GM12878 (cell line): ENCODE measurements around the gene RPL7L1. TPM values are rescaled to one million over a fixed set of nuclear protein-coding genes. Genes with fewer than 3 reads are reported as not detected.

Source experiments
- BACH1 ChIP-seq: fragments of 450-650 bp; IDR thresholded peaks from 2 replicates; pipeline ENCODE4 v1.6.1; 2017; ENCODE audit warnings: mild to moderate bottlenecking, borderline replicate concordance
- BCL3 ChIP-seq: IDR thresholded peaks from 2 replicates; pipeline ENCODE4 v1.6.1; 2011; ENCODE audit warnings: borderline replicate concordance, low read depth, mild to moderate bottlenecking, moderate library complexity, low read length; ENCODE audit not compliant: insufficient read depth, poor library complexity, severe bottlenecking
- BHLHE40 ChIP-seq, 2 experiments: fragments of 450-650 bp in 1 of 2; IDR thresholded peaks; 2 replicates each; pipeline ENCODE4 v1.6.1; 2011 to 2017; ENCODE audit warnings: low read depth in 2 of 2, borderline replicate concordance in 1 of 2, improper control_type of control experiment in 1 of 2, low read length in 1 of 2, mild to moderate bottlenecking in 1 of 2
- CBX5 ChIP-seq: sonication (generic); IDR thresholded peaks from 2 replicates; pipeline ENCODE4 v1.6.1; 2016; ENCODE audit warnings: low read depth, moderate library complexity, mild to moderate bottlenecking, inconsistent platforms
- CREM ChIP-seq: IDR thresholded peaks from 2 replicates; pipeline ENCODE4 v1.6.1; 2014; ENCODE audit warnings: antibody characterized with exemption, low read depth
- ELK1 ChIP-seq: IDR thresholded peaks from 2 replicates; pipeline ENCODE4 v1.6.1; 2012; ENCODE audit warnings: low read depth, low read length, improper control_type of control experiment
- FOS ChIP-seq: IDR thresholded peaks from 3 replicates; pipeline ENCODE4 v1.6.1; 2011; ENCODE audit warnings: borderline replicate concordance; ENCODE audit not compliant: insufficient read length; ENCODE audit errors: extremely low read depth
- GABPA ChIP-seq: IDR thresholded peaks from 2 replicates; pipeline ENCODE4 v1.6.1; 2014; ENCODE audit warnings: antibody characterized with exemption, low read depth, mild to moderate bottlenecking, inconsistent platforms
- MAX ChIP-seq: IDR thresholded peaks from 2 replicates; pipeline ENCODE4 v1.6.1; 2012; ENCODE audit warnings: low read depth, low read length, improper control_type of control experiment
- MXI1 ChIP-seq: fragments of 150-350 bp; IDR thresholded peaks from 2 replicates; pipeline ENCODE4 v1.6.1; 2011; ENCODE audit warnings: low read depth, mild to moderate bottlenecking, inconsistent platforms, low read length, improper control_type of control experiment
- NFYA ChIP-seq: IDR thresholded peaks from 2 replicates; pipeline ENCODE4 v1.6.1; 2011; ENCODE audit warnings: low read depth, mild to moderate bottlenecking, low read length, improper control_type of control experiment, borderline replicate concordance
- NKRF ChIP-seq: fragments of 450-650 bp; conservative IDR thresholded peaks from 2 replicates; pipeline ENCODE4 v1.6.1; 2017; ENCODE audit warnings: mild to moderate bottlenecking, moderate library complexity
- NRF1 ChIP-seq: conservative IDR thresholded peaks from 2 replicates; pipeline ENCODE4 v1.6.1; 2011; ENCODE audit warnings: mild to moderate bottlenecking, low read depth, low read length, improper control_type of control experiment
- PML ChIP-seq: IDR thresholded peaks from 2 replicates; pipeline ENCODE4 v1.6.1; 2012; ENCODE audit warnings: low read length, inconsistent platforms
- POLR2AphosphoS2 ChIP-seq: IDR thresholded peaks from 2 replicates; pipeline ENCODE4 v1.6.1; 2011; ENCODE audit warnings: low read depth, mild to moderate bottlenecking, low read length, improper control_type of control experiment, moderate library complexity
- RB1 ChIP-seq: fragments of 450-650 bp; formaldehyde crosslinking; IDR thresholded peaks from 2 replicates; pipeline ENCODE4 v1.6.1; 2017; ENCODE audit warnings: mild to moderate bottlenecking, borderline replicate concordance
- SMAD1 ChIP-seq: fragments of 450-650 bp; IDR thresholded peaks from 2 replicates; pipeline ENCODE4 v1.6.1; 2018; ENCODE audit warnings: mild to moderate bottlenecking, low read depth; ENCODE audit not compliant: partially characterized antibody
- STAT3 ChIP-seq: IDR thresholded peaks from 2 replicates; pipeline ENCODE4 v1.6.1; 2011; ENCODE audit warnings: low read depth, low read length, improper control_type of control experiment
- USF1 ChIP-seq: IDR thresholded peaks from 2 replicates; pipeline ENCODE4 v1.6.1; 2011; ENCODE audit warnings: borderline replicate concordance, low read depth, mild to moderate bottlenecking, moderate library complexity, mixed read lengths, low read length; ENCODE audit not compliant: insufficient read depth; ENCODE audit errors: extremely low read length
- YY1 ChIP-seq: IDR thresholded peaks from 2 replicates; pipeline ENCODE4 v1.6.1; 2011; ENCODE audit warnings: low read depth, mild to moderate bottlenecking, low read length
- ZBED1 ChIP-seq: IDR thresholded peaks from 2 replicates; pipeline ENCODE4 v1.6.1; 2016; ENCODE audit warnings: borderline replicate concordance
- ZSCAN29 ChIP-seq: fragments of 450-650 bp; IDR thresholded peaks from 2 replicates; pipeline ENCODE4 v1.6.1; 2017; ENCODE audit warnings: mild to moderate bottlenecking, moderate library complexity
- polyA plus RNA-seq, 11 experiments: library from polyadenylated mRNA; depleted of rRNA in 4 of 11; unstranded in 6 of 11; stranded (reverse) in 5 of 11; fragments of >200 nt; fragmentation: Nextera tagmentation in 4 of 11; fragmentation: Illumina TruSeq in 1 of 11; extraction: Ambion mirVana in 4 of 11; extraction: Trizol in 1 of 11; gene quantifications; 1 replicate in 1 of 11; 2 replicates in 10 of 11; pipeline versions ENCODE4 v1.2.1 to v1.2.3, GENCODE V29; 2011 to 2016; ENCODE audit warnings: inconsistent platforms in 2 of 11, missing spikeins in 2 of 11, low read depth in 1 of 11
- total RNA-seq, 4 experiments: library from RNA; depleted of rRNA in 3 of 4; stranded (reverse); fragments of >200 nt in 3 of 4; fragmentation: Illumina TruSeq in 1 of 4; extraction: Trizol in 1 of 4; gene quantifications; 2 replicates each; pipeline versions ENCODE4 v1.2.1 to v1.2.3, GENCODE V29; 2013 to 2021

Gene RPL7L1
- total and polyA plus RNA-seq, 10 of the 15 experiments (the other 5 are each of a cell fraction or from before 2014, with no cell fraction given) = 54.1 to 154 (median 104) TPM

- peak; percentile 76; the same call in 1 of the 2 replicates for TF ChIP-seq RB1
- TF ChIP-seq SMAD1 = peak; percentile 75
- peak; percentile 96 for TF ChIP-seq MAX
- peak; percentile 95 for TF ChIP-seq PML
- TF ChIP-seq GABPA = peak; percentile 74
- peak; percentile 33; the same call in 1 of the 2 replicates for TF ChIP-seq YY1
- TF ChIP-seq BHLHE40 (IDR thresholded peaks at IDR 0.05; ENCODE audit: borderline replicate concordance in 1 of 2, low read depth in 2 of 2, low read length in 1 of 2) = peak; percentile 97 to 99
- no peak for TF ChIP-seq CBX5
- peak; percentile 86 for TF ChIP-seq MXI1
- peak; percentile 81; the same call in 1 of the 2 replicates for TF ChIP-seq BACH1
- no peak for TF ChIP-seq BCL3
- TF ChIP-seq NRF1 = peak; percentile 45
- peak; percentile 53 for TF ChIP-seq ELK1
- TF ChIP-seq POLR2AphosphoS2 = 0 out of 2 replicates have a peak, but pooled peaks have one; percentile 75
- TF ChIP-seq NKRF = peak; percentile 96
- peak; percentile 96 for TF ChIP-seq FOS
- peak; percentile 85 for TF ChIP-seq USF1
- no peak for TF ChIP-seq STAT3
- TF ChIP-seq ZSCAN29 = no peak
- 0 out of 2 replicates have a peak, but pooled peaks have one; percentile 57 for TF ChIP-seq ZBED1
- TF ChIP-seq NFYA = peak; percentile 98
- peak; percentile 77; the same call in 1 of the 2 replicates for TF ChIP-seq CREM
Measured at GRCh38 chr6:42928986-42929820, 49.8 kb downstream of the RPL7L1 start, which contains the start of gene CNPY3 (continued).
